Left lobe of liver (tissue), 2 donors: ENCODE measurements around the gene GIN1. TPM values are rescaled to one million over a fixed set of nuclear protein-coding genes. Genes with fewer than 3 reads are reported as not detected.
"Not testable (repeated sequence)": the region's sequence is repeated elsewhere in the genome, so short reads cannot be mapped to it uniquely, and the experiment has no call there.

Experiments used
- ATAC-seq: fragments of 200-7000 bp; cut with Tn5 transposase; one replicate; pipeline ENCODE4 v1.9.1; 2020; ENCODE audit warnings: mild to moderate bottlenecking, moderate library complexity
- DNase-seq: peaks from one replicate; pipeline ENCODE4 v3.0.0-alpha.2; 2020; ENCODE audit warnings: low spot score
- total RNA-seq: library from RNA; stranded (reverse); gene quantifications from one replicate; pipeline ENCODE4 v1.2.1, GENCODE V29; 2021
- donor health status: DM: no; HTN: no; CAD: no; lungs with moderate emphysema.
- donor health status: DM: no; HTN: yes; CAD: no.

Gene GIN1
- 6.4 TPM for total RNA-seq

GRCh38 chr5:103119765-103120606, at the start of gene GIN1, which contains the start of gene PPIP5K2:
TSS of gene GIN1 (minus strand) at chr5:103120138. CDS start at chr5:103108707, 11,431 bp downstream.
TSS of gene PPIP5K2 (plus strand) at chr5:103120301. CDS start at chr5:103129590, 9,289 bp downstream.
- ATAC-seq (peak; percentile 95), DNase-seq (peak; percentile 98)

- DNase-seq (no peak), ATAC-seq (no peak)
These were observed 46.8 kb upstream of the GIN1 start for GRCh38 chr5:103166706-103167105.

- ATAC-seq (no peak), DNase-seq (no peak)
These were observed 31.2 kb upstream of the GIN1 start for GRCh38 chr5:103151156-103151555.

GRCh38 chr5:103148213-103148612, 28.3 kb upstream of the GIN1 start:
- no peak for ATAC-seq

GRCh38 chr5:103145196-103145595, 25.3 kb upstream of the GIN1 start:
- ATAC-seq (no peak), DNase-seq (no peak)

More at GRCh38 chr5:103148213-103148612, 28.3 kb upstream of the GIN1 start:
- DNase-seq = no peak

GRCh38 chr5:103142132-103142531, 22.2 kb upstream of the GIN1 start:
- DNase-seq, ATAC-seq: not testable (repeated sequence)

- ATAC-seq = peak; percentile 99
- peak; percentile 76 for DNase-seq
These were observed 19.4 kb upstream of the GIN1 start for GRCh38 chr5:103139264-103139865.

GRCh38 chr5:103138202-103138690, 18.3 kb upstream of the GIN1 start:
- ATAC-seq (no peak), DNase-seq (no peak)

- ATAC-seq (no peak), DNase-seq (no peak)
These were observed 15.5 kb upstream of the GIN1 start for GRCh38 chr5:103135461-103135860.

- peak; percentile 60 for ATAC-seq
- no peak for DNase-seq
These were observed 13.3 kb upstream of the GIN1 start for GRCh38 chr5:103133231-103133630.

- ATAC-seq = peak; percentile 82
- DNase-seq = no peak
These were observed 12.7 kb upstream of the GIN1 start for GRCh38 chr5:103132684-103133083.

GRCh38 chr5:103128202-103128601, 8.3 kb upstream of the GIN1 start:
- ATAC-seq (no peak), DNase-seq (no peak)

GRCh38 chr5:103127292-103127817, 7.4 kb upstream of the GIN1 start:
- no peak for ATAC-seq

GRCh38 chr5:103126557-103126956, 6.6 kb upstream of the GIN1 start:
- DNase-seq = no peak

More at GRCh38 chr5:103127292-103127817, 7.4 kb upstream of the GIN1 start:
- no peak for DNase-seq

GRCh38 chr5:103122242-103122641, 2.3 kb upstream of the GIN1 start:
- no peak for DNase-seq
- ATAC-seq = no peak

More at GRCh38 chr5:103126557-103126956, 6.6 kb upstream of the GIN1 start:
- no peak for ATAC-seq

- DNase-seq (no peak), ATAC-seq (no peak)
These were observed 766 bp upstream of the GIN1 start for GRCh38 chr5:103120607-103121200.

- no peak for DNase-seq
- ATAC-seq = no peak
These were observed 721 bp downstream of the GIN1 start for GRCh38 chr5:103119070-103119764.

GRCh38 chr5:103117471-103117991, 2.4 kb downstream of the GIN1 start:
- ATAC-seq (no peak), DNase-seq (no peak)

GRCh38 chr5:103114440-103114839, 5.5 kb downstream of the GIN1 start:
- DNase-seq = no peak
- ATAC-seq = no peak

- DNase-seq = no peak
- ATAC-seq = no peak
These were observed 7.0 kb downstream of the GIN1 start for GRCh38 chr5:103112910-103113309.
